ENCODE data around the gene SLC4A1.
"Not testable (repeated sequence)": the region's sequence is repeated elsewhere in the genome, so short reads cannot be mapped to it uniquely, and the experiment has no call there.

Gene SLC4A1

DNA sequence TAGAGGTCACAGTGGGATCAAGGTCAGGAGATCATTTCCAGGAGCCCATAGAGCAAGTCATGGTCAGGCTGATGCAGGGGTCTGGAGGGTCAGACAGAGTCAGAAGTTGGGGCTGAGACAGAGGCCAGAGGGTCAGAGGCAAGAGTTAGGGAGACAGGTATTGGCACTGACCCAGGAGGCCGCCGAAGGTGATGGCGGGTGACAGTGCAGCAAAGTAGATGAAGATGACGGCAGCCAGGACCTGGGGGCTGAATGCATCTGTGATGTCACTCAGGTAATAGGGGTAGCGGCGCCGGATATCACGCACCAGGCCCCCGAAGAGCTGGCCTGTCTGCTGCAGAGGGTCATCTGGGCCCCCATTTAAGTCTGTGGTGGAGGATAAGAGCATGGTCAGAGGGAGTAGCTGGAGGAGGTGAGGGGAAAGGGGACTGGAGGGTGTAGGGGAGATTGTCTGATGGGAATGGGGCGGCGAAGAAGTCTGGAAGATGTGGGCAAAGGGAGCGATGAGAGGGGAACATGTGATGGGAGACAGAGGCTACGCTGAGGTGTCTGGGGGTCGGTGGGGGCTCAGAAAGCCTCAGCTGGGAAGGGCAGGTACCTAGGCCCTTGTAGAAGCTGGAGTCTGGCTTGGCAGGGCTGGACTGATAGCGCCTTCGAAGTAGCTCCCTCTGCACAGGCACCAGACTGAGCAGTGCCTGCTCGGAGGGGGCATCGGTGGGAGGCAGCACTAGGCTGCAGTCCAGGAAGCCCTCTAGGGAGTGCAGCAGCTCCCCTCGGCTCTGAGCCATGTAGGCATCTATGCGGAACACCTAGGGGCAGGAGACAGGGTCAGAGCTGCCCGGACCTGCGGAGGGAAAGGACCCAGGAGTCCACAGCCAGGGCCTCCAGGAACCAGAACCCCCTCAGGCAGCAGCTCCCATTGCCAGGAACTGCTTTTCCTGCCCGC, 9.8 kb downstream of the SLC4A1 start:
- in situ Hi-C loops (cut with MboI; ENCODE audit: low sequenced_read_pairs) = no loop called here

DNA sequence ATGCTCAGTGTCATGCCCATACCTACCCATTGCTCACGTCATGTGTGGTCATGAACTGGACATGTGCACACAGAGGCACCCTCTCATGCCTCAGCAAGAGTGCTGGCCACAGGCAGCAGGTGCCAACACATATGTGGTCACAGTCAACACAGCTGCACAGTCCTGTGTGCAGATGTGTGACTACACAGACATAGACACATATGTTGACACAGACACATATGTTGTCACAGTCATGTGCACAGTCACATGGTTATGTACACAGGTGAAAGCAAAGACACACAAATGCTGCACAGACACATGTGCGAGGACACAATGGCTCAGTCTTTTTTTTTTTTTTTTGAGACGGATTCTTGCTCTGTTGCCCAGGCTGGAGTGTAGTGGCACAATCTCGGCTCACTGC, 11.3 kb downstream of the SLC4A1 start:
- in situ Hi-C loops (cut with MboI; ENCODE audit: low sequenced_read_pairs) = no loop called here

DNA sequence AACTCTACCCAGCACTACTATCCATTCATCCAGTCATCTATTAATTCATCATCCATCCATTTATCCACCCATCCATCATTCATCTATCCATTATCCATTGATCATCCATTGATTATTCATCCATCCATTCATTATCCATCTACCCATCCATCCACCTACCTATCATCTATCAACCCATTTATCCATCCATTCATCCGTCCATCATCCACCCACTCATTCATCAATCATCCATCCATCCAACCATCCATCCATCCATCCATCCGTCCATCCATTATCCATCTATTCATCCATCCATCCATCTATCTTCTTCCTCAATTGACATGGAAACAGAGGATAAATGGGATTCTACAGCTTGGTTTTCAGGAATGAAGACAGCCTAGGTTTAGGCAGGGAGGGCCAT, 12.0 kb downstream of the SLC4A1 start:
- in situ Hi-C loops (cut with MboI; ENCODE audit: low sequenced_read_pairs) = no loop called here

DNA sequence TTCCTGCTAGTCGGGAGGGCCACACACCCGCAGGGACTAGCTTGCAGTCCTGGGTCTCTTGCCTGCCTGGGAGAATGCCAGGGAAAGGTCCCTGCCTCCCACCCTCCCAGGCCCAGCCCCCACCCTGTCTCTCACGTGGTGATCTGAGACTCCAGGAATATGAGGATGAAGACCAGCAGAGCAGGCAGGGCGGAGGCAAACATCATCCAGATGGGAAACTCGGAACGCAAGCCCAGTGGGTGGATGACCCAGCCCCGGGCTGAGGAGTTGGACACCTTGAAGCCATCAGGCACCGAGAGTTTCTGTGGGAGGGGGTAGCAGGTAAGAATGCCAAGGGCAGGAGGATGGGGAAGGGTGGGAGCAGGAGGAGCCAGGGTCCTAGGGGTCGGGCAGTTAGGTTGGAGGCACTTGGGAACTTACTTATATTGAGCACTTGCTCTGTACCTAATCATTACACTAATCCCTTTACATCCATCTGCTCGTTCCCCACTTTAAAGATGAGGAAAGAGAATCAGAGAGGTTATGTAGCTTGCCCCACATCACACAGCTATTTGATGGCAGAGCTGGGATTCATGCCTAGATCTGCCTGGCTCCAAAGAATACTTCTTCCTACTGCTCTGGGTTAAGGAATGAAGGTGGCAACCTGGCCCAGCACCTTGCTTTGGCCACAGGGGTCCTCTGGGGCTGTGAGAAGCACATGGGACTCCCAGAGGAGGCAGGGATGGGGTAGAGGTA, 13.4 kb downstream of the SLC4A1 start:
- in situ Hi-C loops (cut with MboI; ENCODE audit: low sequenced_read_pairs) = no loop called here

DNA sequence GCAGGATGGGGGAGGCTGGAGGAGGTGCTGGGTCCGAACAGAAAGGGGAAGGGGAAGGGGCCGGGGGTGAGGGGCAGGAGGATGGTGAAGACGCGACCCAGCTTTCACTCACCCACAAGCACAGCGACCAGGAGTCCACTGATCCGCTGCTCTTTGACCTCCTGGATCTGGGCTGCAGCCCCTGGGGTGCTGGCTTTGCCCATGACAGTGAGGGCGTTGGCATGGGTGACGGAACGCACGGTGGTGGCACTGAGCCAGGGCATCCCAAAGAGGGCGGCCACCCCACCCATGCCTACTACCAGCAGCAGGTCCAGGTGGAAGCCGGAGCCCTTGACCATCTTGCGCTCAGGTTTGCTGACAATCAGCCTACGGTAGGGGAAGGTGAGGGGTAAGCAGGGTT, 14.9 kb downstream of the SLC4A1 start:
- in situ Hi-C loops (cut with MboI; ENCODE audit: low sequenced_read_pairs) = no loop called here

DNA sequence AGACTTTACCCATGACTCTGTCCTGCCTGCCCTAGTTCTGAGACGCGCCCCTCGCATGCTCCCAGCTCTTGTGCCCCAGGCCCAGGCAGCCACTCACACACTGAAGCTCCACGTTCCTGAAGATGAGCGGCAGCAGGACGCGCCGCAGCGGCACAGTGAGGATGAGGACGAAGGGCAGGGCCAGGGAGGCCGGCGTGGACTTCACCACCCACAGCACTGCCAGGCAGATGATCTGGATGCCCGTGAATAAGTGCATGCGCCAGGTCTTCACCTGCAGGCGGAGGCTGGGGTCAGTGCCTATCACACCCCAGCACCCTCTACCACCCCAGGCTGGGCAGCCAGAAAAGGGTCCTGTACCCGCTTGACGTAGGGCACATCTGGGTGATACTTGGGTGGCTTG, 16.9 kb downstream of the SLC4A1 start:
- in situ Hi-C loops (cut with MboI; ENCODE audit: low sequenced_read_pairs) = no loop called here

DNA sequence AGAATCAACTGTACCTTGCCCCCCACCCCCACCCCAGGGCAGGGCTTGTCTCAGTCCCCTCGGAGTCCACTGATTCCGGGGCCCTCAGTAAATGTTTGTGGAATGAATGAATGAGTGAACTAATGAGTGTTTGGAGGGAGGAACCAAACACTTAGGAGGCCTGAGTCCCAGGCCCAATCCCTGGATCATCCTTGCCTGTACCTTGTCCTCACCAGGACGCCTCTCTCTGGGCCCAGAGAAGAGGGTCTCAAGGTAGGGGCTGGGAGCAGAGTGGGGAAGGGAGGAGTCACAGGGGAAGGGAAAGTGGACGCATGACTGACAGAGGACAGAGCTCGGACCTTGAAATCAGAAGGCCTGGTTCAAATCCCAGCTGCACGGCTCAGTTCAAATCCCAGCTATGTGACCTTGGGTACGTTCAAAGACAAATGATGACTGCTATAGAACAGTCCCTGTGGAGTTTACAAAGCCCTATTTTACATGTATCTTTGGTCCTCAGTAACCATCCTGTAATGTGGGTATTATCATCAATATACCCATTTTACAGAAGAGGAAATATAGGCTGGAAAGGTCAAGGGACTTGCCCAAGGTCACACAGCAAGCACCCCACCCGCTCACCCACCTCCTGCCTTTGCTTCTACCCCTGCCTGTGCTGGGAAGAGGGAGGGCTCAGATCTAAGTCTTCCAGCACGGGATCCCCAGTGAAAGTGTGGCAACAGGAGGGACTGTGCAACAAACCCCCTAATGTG, 18.3 kb downstream of the SLC4A1 start:
- in situ Hi-C loops (cut with MboI; ENCODE audit: low sequenced_read_pairs) = no loop called here

DNA sequence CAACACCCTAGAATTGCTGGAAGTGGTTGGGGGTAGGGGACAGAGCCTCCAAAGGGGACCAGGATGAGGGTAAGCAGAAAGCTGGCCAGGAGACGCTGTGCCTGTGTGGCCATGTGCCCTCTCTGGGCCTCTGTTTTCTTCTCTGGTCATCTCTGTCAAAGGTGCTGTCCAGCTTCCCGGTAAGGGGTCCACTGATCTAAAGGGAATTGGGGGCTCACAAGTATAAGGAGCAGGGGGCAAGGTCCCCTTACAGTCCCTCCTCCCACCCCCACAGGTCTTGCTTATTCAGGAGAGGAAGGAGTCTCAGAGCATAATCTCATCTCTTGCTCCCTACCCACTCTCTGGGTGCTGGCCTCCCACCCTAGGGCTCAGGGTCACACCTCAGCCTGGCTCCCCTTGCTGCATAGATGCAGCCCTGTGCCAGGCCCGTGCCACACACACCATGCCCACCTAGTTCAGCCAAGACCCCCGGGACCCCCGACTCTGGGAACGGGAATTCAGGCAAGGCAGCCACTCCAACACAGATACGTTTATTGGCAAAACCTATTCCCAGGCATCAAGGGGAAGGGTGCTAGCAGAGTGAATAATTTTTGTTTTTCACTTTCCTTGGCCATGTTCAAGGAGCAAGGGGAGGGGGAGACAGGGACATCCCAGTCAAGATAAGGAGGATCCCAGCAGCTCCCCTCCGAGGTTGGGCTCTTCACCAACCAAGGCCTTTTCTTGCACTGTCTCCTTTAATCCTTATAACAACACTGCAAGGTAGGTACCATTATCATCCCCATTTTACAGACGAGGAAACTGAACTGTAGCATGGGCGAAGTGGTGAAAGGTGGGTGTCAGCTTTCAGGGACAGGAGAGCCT, 19.8 kb downstream of the SLC4A1 start:
- in situ Hi-C loops (cut with MboI; ENCODE audit: low sequenced_read_pairs) = no loop called here

DNA sequence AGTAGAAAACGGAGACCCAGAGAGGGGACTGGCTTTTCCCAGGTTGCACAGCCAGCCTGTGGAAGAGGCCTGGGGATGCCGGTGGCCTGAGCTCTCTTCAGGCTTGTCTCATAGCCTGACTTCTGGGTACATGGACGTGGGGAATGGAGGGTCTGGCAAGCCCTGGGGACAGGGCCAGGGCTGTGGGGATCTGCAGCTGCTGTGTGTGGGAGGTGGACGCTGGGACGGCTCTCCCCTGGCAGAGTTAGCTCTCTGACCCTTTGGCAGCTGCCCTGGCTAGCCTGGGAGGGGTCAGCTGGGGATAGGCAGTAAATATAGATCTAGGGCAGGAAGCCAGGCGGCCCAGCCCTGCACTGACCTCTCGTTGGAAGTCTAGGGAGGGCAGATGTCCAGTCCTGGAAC, 20.5 kb downstream of the SLC4A1 start:
- in situ Hi-C loops (cut with MboI; ENCODE audit: low sequenced_read_pairs) = no loop called here

DNA sequence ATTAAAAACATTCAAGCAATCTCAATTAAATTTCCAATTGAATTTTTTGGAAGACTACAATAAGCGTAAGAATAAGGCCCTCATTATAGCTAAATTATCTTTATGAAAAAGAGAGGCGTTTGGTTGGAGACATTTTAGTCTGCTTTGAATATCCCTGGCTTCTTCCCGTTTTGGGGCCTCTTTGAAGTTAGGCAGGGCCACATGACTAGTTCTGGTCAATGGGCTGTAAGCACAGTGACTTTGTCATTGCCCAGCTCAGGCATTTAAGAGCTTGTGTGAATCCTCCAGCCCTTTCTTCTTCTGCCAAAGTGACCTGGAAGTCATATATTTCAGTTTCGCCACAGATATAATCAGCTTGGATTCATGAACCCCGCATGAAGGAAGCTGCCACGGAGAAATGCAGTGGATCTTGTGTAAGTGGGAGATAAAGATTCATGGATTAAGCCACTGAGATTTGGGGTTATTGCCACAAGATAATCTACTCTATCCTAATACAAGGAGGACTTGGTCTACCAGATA, 26.8 kb downstream of the SLC4A1 start:
- in situ Hi-C loops (cut with MboI; ENCODE audit: low sequenced_read_pairs) = no loop called here

DNA sequence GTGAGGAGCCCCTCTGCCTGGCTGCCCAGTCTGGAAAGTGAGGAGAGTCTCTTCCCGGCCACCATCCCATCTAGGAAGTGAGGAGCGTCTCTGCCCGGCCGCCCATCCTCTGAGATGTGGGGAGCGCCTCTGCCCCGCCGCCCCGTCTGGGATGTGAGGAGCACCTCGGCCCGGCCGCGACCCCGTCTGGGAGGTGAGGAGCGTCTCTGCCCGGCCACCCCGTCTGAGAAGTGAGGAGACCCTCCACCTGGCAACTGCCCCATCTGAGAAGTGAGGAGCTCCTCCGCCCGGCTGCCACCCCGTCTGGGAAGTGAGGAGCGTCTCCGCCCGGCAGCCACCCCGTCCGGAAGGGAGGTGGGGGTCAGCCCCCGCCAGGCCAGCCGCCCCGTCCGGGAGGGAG, 30.0 kb downstream of the SLC4A1 start:
- in situ Hi-C loops (cut with MboI; ENCODE audit: low sequenced_read_pairs) = not testable (repeated sequence)

DNA sequence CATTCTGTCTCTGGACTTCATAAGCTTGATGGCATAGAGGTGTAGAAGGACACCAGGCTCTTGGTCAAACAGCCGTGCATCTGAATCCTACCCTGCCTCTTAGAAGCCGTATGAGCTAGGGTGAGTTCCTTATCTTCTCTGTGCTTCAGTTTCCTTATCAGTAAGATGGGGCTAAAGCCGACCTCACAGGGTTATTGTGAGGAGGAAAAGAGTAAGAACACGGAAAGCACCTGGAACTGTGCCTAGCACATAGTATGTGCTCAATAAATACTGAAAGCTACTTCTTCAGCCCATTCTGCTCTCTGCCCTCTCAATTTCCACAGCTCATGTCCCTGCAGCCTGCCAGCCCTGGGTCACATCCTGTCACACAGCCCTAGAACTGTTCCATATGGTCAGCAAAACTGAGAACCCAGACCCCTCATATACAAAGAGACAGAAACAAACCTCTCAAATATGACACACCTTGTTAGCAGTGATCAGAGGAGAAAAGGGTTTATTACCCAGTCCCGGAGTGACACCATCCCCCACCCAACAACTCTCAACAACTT, 31.4 kb downstream of the SLC4A1 start:
- in situ Hi-C loops (cut with MboI; ENCODE audit: low sequenced_read_pairs) = no loop called here

DNA sequence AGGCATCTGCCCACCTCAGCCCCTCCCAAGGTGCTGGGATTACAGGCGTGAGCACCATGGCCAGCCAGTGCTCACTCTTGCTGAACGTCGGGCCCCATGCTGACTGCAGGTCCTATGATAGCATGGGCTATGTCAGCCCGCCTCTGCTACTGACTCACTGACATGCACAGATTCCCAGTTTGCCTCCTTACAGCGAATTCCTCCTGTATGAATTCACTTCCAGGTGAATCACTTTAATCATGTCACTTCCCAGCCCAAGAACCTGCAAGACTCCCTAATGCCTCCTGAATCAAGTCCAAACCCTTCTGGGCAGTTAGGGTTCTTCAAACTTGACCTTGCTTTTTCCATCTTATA, 32.4 kb downstream of the SLC4A1 start:
- in situ Hi-C loops (cut with MboI; ENCODE audit: low sequenced_read_pairs) = no loop called here

DNA sequence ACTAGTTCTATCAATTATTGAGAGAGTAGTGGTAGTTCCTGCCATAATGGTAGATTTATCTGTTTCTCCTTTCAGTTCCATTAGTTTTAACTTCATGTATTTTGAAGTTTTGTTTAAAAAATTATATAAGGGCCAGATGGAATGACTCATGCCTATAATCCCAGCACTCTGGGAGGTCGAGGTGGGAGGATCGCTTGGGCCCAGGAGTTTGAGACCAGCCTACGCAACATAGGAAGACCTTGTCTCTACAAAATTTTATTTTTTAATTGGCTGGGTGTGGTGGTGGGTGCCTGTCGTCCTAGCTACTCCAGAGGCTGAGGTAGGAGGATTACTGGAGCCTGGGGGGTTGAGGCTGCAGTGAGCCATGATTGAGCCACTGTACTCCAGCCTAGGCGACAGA, 34.4 kb downstream of the SLC4A1 start:
- in situ Hi-C loops (cut with MboI; ENCODE audit: low sequenced_read_pairs) = no loop called here

DNA sequence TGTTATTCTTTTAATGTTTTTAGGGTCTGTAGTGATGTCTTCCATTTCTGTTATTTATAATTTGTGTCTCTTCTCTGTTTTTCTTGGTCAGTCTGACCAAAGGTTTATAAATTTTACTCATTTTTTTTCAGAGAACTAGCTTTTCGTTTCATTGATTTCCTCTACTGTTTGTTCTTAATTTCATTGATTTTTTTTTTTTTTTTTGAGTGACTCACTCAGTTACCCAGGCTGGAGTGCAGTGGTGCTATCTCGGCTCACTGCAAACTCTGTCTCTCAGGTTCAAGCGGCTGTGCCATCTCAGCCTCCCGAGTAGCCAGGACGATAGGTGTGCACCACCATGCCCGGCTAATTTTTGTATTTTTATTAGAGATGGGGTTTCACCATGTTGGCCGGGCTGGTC, 35.9 kb downstream of the SLC4A1 start:
- in situ Hi-C loops (cut with MboI; ENCODE audit: low sequenced_read_pairs) = no loop called here

DNA sequence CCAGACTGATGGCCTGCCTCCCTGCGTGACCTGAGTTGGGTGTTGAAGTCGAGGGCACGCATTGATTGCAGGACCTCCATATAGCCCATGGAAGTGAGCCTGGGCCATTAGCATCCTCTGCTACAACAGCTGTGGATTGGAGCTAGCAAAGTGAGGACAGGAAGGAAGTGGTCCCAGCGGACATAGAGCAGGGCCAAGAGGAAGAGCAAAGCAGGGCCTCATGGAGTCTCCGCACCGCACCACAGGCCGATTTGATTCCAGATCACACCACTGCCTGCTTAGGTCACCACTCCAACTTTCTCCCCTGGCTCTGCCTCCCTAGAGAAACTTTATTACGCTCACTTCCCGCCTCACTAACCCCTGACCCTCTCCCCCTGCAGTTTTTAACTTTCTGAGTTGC, 37.8 kb downstream of the SLC4A1 start:
- in situ Hi-C loops (cut with MboI; ENCODE audit: low sequenced_read_pairs) = no loop called here

DNA sequence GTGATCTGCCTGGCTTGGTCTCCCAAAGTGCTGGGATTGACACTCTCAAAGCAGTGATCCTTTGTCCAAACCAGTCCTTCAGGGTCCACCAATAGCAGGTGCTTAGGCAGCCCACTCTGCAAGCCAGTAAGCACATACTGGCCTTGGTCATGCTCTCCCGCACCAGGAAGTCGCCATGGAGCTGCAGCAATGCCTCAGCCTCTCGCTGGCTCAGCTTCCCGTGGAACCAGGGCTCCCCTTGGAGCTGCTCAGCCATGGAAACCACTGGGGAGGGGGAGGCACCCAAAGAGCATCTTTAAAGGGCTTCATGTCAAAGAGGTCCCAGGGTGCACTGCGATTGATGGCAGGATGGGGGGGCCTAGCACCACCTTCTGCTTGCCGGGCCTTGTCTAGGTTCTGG, 38.8 kb downstream of the SLC4A1 start:
- in situ Hi-C loops (cut with MboI; ENCODE audit: low sequenced_read_pairs) = no loop called here

DNA sequence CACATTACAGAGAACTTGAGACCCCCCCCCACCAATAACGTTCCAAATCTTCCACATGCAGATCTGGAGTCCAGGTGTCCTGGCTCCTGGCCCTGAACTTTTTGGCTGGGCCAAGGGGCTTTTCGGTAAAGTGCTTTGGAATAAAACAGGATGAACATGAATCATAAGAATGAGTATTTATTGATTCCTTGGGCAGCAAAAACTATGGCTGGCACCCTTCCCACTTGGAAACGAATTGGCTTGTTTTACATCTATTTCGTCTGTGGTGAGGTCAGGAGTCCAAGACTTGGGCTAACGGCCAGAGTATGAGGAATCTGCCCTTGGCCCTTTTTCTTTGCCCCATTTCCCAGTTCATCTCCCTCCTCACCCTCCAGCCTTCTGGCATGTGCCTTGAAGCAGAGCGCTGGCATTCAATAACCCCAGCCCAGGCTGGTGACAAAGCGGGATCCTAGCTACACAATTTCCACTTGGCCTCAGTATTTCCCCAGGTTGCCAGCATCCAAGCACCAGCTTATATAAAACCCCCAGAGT, 44.3 kb downstream of the SLC4A1 start:
- in situ Hi-C loops (cut with MboI; ENCODE audit: low sequenced_read_pairs) = no loop called here

DNA sequence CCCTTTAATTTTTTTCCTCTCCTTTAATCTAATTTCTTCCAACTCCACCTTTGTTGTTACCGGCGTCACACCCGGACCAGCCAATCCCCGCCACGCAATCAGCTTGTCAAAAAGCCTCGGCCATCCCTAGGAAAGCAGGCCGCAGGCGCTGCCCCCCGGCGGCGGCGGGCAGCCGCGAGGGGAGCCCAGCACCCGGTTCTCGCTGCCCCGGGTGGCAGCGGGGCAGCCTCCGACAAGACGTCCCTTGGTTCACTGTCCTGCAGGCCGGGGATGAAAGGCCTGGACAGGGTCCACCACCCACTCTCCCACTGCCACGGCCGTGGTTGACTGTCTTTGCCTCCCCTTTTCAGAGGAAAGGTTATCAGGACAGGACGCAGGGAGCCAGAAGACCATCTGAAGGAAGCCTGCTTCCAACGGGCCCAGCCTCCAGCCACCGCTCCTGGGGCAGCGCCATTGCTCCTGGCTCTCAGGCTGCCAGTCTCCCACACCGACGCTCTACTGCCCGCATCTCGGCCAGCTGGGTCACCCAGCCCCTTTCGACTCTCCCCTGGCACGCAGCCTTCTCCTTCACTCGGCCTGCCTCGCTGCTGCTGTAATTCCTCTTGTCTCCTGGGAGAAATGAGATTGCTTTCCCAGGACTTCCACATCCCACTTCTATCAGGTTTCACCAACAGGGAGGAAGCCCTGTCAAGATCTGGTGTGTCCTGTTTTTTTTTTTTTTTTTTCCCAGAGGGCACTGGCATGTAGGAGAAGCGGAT, 45.6 kb downstream of the SLC4A1 start:
- in situ Hi-C loops (cut with MboI; ENCODE audit: low sequenced_read_pairs) = no loop called here

DNA sequence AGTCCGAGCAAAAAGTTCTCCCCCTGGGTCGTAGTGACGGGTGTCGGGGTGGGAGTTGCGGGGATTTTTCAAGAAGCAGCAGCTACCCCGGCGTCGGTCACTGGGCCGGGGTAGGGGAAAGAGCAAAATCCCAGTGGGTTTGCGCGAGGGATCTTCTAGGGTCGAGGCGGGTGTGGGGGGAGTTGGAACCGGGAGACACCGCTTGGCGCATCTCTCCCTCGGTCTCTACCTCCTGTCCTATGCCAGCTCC, 46.1 kb downstream of the SLC4A1 start:
- in situ Hi-C loops (cut with MboI; ENCODE audit: low sequenced_read_pairs) = no loop called here

All from hTERT RPE-1 (cell line).